Body of pancreas (tissue), 4 donors: ENCODE data around the gene MESD. TPM values are rescaled to one million over a fixed set of nuclear protein-coding genes. Genes with fewer than 3 reads are reported as not detected.

Experiments
- ATAC-seq: fragments of 150-250 bp; one replicate; pipeline ENCODE4 v1.9.1; 2016
- DNase-seq, 4 donors: peaks; one replicate each; pipeline ENCODE4 v3.0.0-alpha.2; 2019
- H3K27ac ChIP-seq, 4 donors: fragments of 200-600 bp; sonication (generic); 1 replicate in 3 of 4; 2 replicates in 1 of 4; pipeline versions ENCODE4 v1.5.1 to v1.6.1; 2016 to 2019; ENCODE audit warnings: mild to moderate bottlenecking in 1 of 4, mixed read lengths in 1 of 4, moderate library complexity in 1 of 4
- H3K27me3 ChIP-seq, 2 donors: fragments of 200-600 bp; sonication (generic); one replicate each; pipeline ENCODE4 v1.6.0; 2016; ENCODE audit warnings: mild to moderate bottlenecking in 1 of 2
- H3K36me3 ChIP-seq, 2 donors: fragments of 200-600 bp; sonication (generic); replicated peaks in 1 of 2; 2 replicates each; pipeline ENCODE4 v1.5.1; 2016; ENCODE audit warnings: low read depth in 2 of 2; ENCODE audit not compliant: insufficient read depth in 1 of 2
- H3K4me1 ChIP-seq: fragments of 200-600 bp; sonication (generic); one replicate; pipeline ENCODE4 v1.6.0; 2016
- H3K4me3 ChIP-seq, 2 donors: fragments of 200-600 bp; sonication (generic); 1 replicate in 1 of 2; 2 replicates in 1 of 2; pipeline ENCODE4 v1.5.1; 2016 to 2019
- H3K9me3 ChIP-seq, 3 donors: fragments of 200-600 bp; sonication (generic); 1 replicate in 2 of 3; 2 replicates in 1 of 3; pipeline ENCODE4 v1.5.1; 2016
- POLR2A ChIP-seq, 3 donors: fragments of 450-650 bp; IDR thresholded peaks; one replicate each; pipeline ENCODE4 v1.6.1; 2016; ENCODE audit warnings: antibody characterized with exemption in 3 of 3, mild to moderate bottlenecking in 2 of 3
- WGBS, 2 donors: methylation state at CpG; one replicate each; pipeline ENCODE4 v1.1.5; 2017; 5-methylcytosine and 5-hydroxymethylcytosine counted together
- intact Hi-C: fragments of 100-400 bp; cut with DNase I; formaldehyde crosslinking; loops from one replicate; pipeline ENCODE4 v1.15.1; 2023
- total RNA-seq, 2 donors: library from RNA; depleted of rRNA; stranded (reverse); fragments of >200 nt; gene quantifications; one replicate each; pipeline ENCODE4 v1.1.0, GENCODE V29; 2016
- TF ChIP-seq, protein P1 (sequence below), 7 experiments: fragments of 450-650 bp in 4 of 7; fragments of 200-600 bp in 3 of 7; sonication (generic) in 3 of 7; IDR thresholded peaks; one replicate each; pipeline ENCODE4 v1.5.1; 2016 to 2019; ENCODE audit warnings: antibody characterized with exemption in 7 of 7

The MESD gene
- total RNA-seq, 2 donors from 2014 or later = 22.3 to 34.6 TPM

DNA sequence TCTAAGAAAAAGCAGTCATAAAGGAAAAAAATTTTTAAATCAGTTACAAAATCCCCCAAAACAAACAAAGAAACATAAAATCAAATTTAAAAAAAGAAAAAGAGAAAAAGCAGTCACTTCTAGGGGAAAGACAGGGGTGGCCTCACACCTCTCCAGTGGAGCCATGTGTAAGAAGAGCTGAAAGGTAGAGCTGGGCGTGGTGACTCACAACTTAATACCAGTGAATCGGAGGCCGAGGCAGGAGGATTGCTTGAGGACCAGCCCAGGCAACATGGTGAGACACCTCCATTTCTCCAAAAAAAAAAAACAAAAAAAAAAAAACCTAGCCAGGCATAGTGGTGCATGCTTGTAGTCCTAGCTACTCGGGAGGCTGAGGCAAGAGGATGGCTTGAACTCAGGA, 14.7 kb downstream of the MESD start:
- intact Hi-C loops = no loop called here
- ATAC-seq = no peak

DNA sequence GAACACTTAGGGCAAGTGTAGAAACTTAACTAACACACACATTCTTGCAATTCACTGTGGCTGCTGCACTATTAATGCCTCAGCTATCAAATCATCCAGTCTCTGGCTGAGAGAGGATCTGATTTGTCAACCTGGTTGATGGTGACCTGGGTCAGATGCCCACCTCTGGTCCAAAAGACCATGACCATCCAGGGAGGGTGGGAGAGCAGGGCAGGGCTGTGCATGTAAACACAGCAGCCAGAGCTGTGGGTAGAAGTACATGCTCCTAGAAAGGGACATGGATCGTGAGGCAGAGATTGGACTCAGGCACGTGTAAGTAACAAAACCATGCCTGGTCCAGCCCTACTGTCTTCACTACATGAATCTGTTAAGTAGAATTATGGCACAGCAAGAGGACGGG, 17.3 kb downstream of the MESD start:
- Histone ChIP-seq H3K4me1 (no peaks in the 10 kb centered on the region), H3K27me3 (no peaks in the 10 kb centered on the region), H3K36me3 (peaks cover 0 to 2% of the 10 kb centered on the region in 2 donors), H3K27ac (no peak overlapping the region), H3K9me3 (no peaks in the 10 kb centered on the region), H3K4me3 (no peak overlapping the region)
- intact Hi-C loops = no loop called here
- 90 to 91% methylated on average over 3 of the region's 3 CpGs for WGBS, 2 donors
- no peak for TF ChIP-seq POLR2A (IDR thresholded peaks at IDR 0.05)
- TF ChIP-seq, protein P1, sequence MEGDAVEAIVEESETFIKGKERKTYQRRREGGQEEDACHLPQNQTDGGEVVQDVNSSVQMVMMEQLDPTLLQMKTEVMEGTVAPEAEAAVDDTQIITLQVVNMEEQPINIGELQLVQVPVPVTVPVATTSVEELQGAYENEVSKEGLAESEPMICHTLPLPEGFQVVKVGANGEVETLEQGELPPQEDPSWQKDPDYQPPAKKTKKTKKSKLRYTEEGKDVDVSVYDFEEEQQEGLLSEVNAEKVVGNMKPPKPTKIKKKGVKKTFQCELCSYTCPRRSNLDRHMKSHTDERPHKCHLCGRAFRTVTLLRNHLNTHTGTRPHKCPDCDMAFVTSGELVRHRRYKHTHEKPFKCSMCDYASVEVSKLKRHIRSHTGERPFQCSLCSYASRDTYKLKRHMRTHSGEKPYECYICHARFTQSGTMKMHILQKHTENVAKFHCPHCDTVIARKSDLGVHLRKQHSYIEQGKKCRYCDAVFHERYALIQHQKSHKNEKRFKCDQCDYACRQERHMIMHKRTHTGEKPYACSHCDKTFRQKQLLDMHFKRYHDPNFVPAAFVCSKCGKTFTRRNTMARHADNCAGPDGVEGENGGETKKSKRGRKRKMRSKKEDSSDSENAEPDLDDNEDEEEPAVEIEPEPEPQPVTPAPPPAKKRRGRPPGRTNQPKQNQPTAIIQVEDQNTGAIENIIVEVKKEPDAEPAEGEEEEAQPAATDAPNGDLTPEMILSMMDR (IDR thresholded peaks at IDR 0.05) = no peak
- ATAC-seq (no peak), DNase-seq (no peak)

More for the DNA sequence above, 14.7 kb downstream of the MESD start:
- Histone ChIP-seq H3K4me1 (peaks cover 10% of the 10 kb centered on the region), H3K9me3 (no peaks in the 10 kb centered on the region), H3K27ac (no peak overlapping the region), H3K27me3 (no peaks in the 10 kb centered on the region), H3K4me3 (no peak overlapping the region), H3K36me3 (peaks cover 0 to 3% of the 10 kb centered on the region in 2 donors)
- WGBS, 2 donors = 96 to 98% methylated on average over 4 of the region's 4 CpGs
- DNase-seq = no peak
- TF ChIP-seq, protein P1 (IDR thresholded peaks at IDR 0.05) = no peak
- no peak for TF ChIP-seq POLR2A (IDR thresholded peaks at IDR 0.05)

DNA sequence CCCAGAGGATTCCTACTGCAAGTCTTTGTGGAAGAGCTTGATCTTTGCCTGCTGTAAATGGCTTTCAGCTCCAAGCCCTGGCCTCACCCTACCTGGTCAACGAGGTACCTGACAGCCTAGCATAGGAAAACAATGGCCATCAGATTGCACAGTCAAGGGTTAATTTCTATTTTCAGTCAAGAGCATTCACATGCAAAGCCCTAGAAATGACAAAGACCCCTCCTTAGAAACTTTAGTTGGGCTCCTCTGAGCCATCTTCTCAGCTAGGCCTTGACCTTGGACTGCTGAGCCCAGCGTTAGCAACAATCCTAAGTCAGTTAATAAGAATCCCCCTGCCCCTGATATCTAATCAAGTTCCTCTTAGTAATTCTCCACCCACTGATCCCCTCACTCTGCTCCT, 18.5 kb downstream of the MESD start:
- Histone ChIP-seq H3K27ac (no peak overlapping the region), H3K4me3 (no peak overlapping the region), H3K36me3 (peaks cover 0 to 2% of the 10 kb centered on the region in 2 donors), H3K27me3 (no peaks in the 10 kb centered on the region), H3K9me3 (no peaks in the 10 kb centered on the region), H3K4me1 (no peaks in the 10 kb centered on the region)
- TF ChIP-seq POLR2A (IDR thresholded peaks at IDR 0.05) = no peak
- TF ChIP-seq, protein P1 (IDR thresholded peaks at IDR 0.05) = no peak
- 55% methylated on average over 2 of the region's 2 CpGs for WGBS, 2 donors
- intact Hi-C loops = no loop called here
- DNase-seq (no peak), ATAC-seq (no peak)

DNA sequence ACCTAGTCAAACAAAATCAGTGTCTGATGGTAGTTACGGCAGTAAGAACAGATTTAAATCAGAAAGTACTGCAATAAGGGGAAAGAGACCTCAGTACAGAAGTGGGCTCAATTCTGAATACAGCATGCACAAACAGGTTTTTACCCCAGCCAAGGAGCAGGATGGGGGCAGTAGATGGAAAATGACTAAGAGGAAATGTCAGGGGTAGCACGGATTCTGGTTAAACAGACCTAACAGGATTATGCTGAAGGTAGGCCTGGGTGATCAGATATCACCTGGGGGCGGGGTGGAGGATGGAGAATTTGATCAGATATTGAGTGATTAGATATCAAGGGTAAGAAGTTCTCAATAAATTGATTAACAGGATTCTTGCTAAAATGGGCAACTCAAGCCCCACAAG, 19.0 kb downstream of the MESD start:
- WGBS, 2 donors = 69 to 77% methylated on average over 3 of the region's 3 CpGs
- Histone ChIP-seq H3K4me1 (no peaks in the 10 kb centered on the region), H3K27me3 (no peaks in the 10 kb centered on the region), H3K9me3 (no peaks in the 10 kb centered on the region), H3K36me3 (peaks cover 0 to 2% of the 10 kb centered on the region in 2 donors), H3K4me3 (no peak overlapping the region), H3K27ac (no peak overlapping the region)
- DNase-seq (no peak), ATAC-seq (no peak)
- intact Hi-C loops = no loop called here
- no peak for TF ChIP-seq POLR2A (IDR thresholded peaks at IDR 0.05)
- TF ChIP-seq, protein P1 (IDR thresholded peaks at IDR 0.05) = no peak

DNA sequence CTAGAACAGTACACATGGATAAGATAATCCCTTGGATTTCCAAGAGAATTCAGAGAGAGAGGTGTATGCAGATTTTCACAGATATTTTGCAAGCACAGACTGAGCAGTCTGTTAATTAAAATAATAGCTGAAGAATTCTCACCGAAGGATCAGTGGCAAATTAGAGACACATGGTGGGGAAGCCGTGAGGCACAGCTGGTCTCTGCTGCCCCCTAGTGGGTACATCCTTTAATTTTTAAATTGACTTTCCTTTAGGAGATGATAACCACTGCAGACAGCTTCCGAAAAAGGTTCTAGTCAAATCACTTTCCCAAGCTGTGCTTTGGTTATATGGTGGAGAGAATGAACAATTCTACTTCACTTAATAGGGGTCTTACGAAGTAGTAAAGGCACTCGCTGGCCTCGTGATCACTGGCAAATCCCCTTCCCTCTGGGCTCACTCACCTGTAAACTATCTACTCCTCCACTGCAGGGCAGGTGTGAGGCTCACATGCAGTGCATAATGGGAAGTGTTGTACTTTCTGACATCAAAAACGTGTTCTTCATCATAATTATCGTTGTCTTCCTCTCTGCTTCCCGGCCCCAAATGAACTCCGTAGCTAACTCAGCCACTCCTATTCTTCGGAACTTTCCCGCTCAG, 19.5 kb downstream of the MESD start:
- H3K27ac ChIP-seq = no peak overlapping the region
- no peaks in the 10 kb centered on the region for H3K27me3 ChIP-seq
- WGBS, 2 donors = 52 to 53% methylated on average over 11 to 12 of the region's 12 CpGs
- TF ChIP-seq, protein P1 (IDR thresholded peaks at IDR 0.05) = peak; percentile 73 to 84 (median 76)
- no peak for TF ChIP-seq POLR2A (IDR thresholded peaks at IDR 0.05)
- H3K4me1 ChIP-seq = no peaks in the 10 kb centered on the region
- DNase-seq (peak; percentile 49 to 67 (median 53)), ATAC-seq (peak; percentile 76)
- H3K4me3 ChIP-seq = no peak overlapping the region
- H3K9me3 ChIP-seq = no peaks in the 10 kb centered on the region
- H3K36me3 ChIP-seq = peaks cover 0 to 2% of the 10 kb centered on the region in 2 donors
- intact Hi-C loops = no loop called here
